PC-3 (cell line): ENCODE measurements around the gene MYO5B.

Experiments used
- EZH2phosphoT487 ChIP-seq: fragments of 300-600 bp; sonication (generic); IDR thresholded peaks from 2 replicates; pipeline ENCODE4 v1.6.1; 2018; ENCODE audit warnings: mild to moderate bottlenecking, antibody characterized with exemption, low read length, borderline replicate concordance
- TF ChIP-seq, protein P1 (sequence below): fragments of 300-600 bp; sonication (generic); conservative IDR thresholded peaks from 2 replicates; pipeline ENCODE4 v1.5.1; 2017; ENCODE audit warnings: antibody characterized with exemption, low read depth, mild to moderate bottlenecking, low read length

GRCh38 chr18:50033004-50033403, 161.9 kb downstream of the MYO5B start:
- TF ChIP-seq, protein P1, sequence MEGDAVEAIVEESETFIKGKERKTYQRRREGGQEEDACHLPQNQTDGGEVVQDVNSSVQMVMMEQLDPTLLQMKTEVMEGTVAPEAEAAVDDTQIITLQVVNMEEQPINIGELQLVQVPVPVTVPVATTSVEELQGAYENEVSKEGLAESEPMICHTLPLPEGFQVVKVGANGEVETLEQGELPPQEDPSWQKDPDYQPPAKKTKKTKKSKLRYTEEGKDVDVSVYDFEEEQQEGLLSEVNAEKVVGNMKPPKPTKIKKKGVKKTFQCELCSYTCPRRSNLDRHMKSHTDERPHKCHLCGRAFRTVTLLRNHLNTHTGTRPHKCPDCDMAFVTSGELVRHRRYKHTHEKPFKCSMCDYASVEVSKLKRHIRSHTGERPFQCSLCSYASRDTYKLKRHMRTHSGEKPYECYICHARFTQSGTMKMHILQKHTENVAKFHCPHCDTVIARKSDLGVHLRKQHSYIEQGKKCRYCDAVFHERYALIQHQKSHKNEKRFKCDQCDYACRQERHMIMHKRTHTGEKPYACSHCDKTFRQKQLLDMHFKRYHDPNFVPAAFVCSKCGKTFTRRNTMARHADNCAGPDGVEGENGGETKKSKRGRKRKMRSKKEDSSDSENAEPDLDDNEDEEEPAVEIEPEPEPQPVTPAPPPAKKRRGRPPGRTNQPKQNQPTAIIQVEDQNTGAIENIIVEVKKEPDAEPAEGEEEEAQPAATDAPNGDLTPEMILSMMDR, result no peak
- no peak for TF ChIP-seq EZH2phosphoT487
